ENCODE measurements around the gene MSMP. TPM values are rescaled to one million over a fixed set of nuclear protein-coding genes. Genes with fewer than 3 reads are reported as not detected.

The MSMP gene
- total RNA-seq, 6 donors from 2014 or later = 1.1 to 2.8 TPM; not detected in 4

DNA sequence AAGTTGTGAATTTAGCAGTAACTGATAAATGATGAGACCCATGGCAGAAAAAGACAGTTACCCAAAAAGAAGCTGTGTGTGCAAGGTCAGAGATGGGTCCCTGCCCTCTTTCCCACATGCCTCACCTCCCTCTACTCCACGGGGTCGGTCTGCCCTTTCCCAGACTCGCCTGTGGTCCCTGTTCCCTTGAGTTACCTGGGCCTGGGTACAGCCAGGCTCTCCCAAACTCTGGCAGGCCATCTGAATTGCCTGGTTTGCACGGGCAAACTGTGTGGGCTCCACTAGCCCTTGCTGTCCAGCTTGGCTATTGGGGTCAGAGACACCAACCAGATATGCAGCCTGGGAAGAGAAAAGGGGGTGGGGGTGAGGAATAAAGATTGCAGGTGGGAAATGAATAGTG is 45.9 kb downstream of the MSMP start:
- TF ChIP-seq POLR2A (IDR thresholded peaks at IDR 0.05) (no peak), POLR2AphosphoS5 (IDR thresholded peaks at IDR 0.05) (no peak), EP300 (IDR thresholded peaks at IDR 0.05) (no peak)
- TF ChIP-seq, protein P1, sequence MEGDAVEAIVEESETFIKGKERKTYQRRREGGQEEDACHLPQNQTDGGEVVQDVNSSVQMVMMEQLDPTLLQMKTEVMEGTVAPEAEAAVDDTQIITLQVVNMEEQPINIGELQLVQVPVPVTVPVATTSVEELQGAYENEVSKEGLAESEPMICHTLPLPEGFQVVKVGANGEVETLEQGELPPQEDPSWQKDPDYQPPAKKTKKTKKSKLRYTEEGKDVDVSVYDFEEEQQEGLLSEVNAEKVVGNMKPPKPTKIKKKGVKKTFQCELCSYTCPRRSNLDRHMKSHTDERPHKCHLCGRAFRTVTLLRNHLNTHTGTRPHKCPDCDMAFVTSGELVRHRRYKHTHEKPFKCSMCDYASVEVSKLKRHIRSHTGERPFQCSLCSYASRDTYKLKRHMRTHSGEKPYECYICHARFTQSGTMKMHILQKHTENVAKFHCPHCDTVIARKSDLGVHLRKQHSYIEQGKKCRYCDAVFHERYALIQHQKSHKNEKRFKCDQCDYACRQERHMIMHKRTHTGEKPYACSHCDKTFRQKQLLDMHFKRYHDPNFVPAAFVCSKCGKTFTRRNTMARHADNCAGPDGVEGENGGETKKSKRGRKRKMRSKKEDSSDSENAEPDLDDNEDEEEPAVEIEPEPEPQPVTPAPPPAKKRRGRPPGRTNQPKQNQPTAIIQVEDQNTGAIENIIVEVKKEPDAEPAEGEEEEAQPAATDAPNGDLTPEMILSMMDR (IDR thresholded peaks at IDR 0.05) = no peak
- ATAC-seq (ENCODE audit: low FRiP score in 2 of 2) (no peak), DNase-seq (no peak)
- Histone ChIP-seq H3K27me3 (no peaks in the 10 kb centered on the region), H3K4me1 (no peaks in the 10 kb centered on the region), H3K4me3 (no peak overlapping the region), H3K9me3 (no peaks in the 10 kb centered on the region), H3K36me3 (peaks cover 84 to 98% (median 96%) of the 10 kb centered on the region in 4 donors), H3K27ac (no peak overlapping the region)
- 93 to 98% methylated on average over 4 of the region's 4 CpGs for WGBS, 2 donors

DNA sequence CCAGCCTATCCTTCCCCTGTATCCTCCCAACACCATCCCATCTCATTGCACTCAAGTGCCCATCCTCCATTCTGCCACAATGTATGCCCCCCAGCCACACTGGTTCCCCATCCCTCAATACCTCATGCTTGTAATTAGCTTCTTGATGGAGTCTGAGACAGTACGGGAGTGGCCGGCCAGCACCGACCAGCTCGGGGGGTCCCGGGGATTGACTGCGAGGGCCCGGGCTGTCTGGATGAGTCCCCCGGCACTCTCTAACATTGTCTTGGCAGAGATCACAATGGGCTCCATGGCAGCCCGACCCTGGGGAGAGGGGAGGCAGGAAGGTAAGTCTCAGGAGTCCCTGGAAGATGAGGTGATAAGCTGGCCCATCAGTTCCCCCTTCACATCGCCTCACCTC is 47.1 kb downstream of the MSMP start:
- no peak overlapping the region for H3K4me3 ChIP-seq
- WGBS, 2 donors = 89 to 99% methylated on average over 4 to 10 of the region's 10 CpGs
- DNase-seq = peak in 1 of 2 donors; percentile 43
- H3K36me3 ChIP-seq = peaks cover 79 to 98% (median 96%) of the 10 kb centered on the region in 4 donors
- H3K9me3 ChIP-seq = no peaks in the 10 kb centered on the region
- TF ChIP-seq POLR2A (IDR thresholded peaks at IDR 0.05) (no peak), EP300 (IDR thresholded peaks at IDR 0.05) (no peak), POLR2AphosphoS5 (IDR thresholded peaks at IDR 0.05) (no peak)
- TF ChIP-seq, protein P1 (IDR thresholded peaks at IDR 0.05) = no peak
- no peaks in the 10 kb centered on the region for H3K4me1 ChIP-seq
- H3K27me3 ChIP-seq = no peaks in the 10 kb centered on the region
- no peak overlapping the region for H3K27ac ChIP-seq
- ATAC-seq (ENCODE audit: low FRiP score in 2 of 2) = no peak

DNA sequence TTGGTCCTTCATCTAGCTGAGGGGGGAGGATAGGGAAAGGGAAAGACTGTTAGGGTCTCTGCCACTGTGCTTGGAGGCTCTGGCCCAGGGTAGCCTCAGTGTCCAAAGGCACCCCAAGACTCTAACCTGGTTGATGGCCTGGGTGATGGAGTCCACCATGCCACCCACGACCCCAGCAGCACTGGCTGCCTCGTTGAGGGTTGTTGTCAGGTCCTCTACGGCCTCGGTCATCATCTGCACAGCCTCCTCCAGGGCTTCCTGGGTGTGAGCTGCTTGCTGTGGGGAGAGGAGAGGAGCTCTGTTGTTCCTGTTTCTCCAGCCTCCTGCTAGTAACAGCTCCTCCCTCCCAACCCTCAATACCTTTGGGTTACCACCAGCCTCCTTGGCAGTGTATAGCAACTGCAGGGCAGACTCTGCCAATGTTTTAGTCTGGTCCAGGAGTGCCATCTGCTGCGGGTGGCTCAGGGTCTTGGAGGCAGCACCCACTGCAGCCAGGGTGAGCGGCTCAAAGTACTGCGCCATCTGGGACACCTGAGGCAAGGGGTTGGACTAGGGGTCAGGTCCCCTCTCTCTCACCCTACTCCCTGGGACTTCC is 48.1 kb downstream of the MSMP start:
- peaks cover 81 to 98% (median 96%) of the 10 kb centered on the region in 4 donors for H3K36me3 ChIP-seq
- peak; percentile 36 to 41 for ATAC-seq (ENCODE audit: low FRiP score in 2 of 2)
- WGBS, 2 donors = 90 to 95% methylated on average over 4 to 7 of the region's 7 CpGs
- H3K9me3 ChIP-seq = no peaks in the 10 kb centered on the region
- no peaks in the 10 kb centered on the region for H3K27me3 ChIP-seq
- H3K4me1 ChIP-seq = no peaks in the 10 kb centered on the region
- DNase-seq = peak in 1 of 2 donors; percentile 41
- TF ChIP-seq POLR2AphosphoS5 (IDR thresholded peaks at IDR 0.05) = no peak
- TF ChIP-seq, protein P1 (IDR thresholded peaks at IDR 0.05) = no peak
- TF ChIP-seq EP300 (IDR thresholded peaks at IDR 0.05) = no peak
- no peak overlapping the region for H3K27ac ChIP-seq
- no peak overlapping the region for H3K4me3 ChIP-seq

DNA sequence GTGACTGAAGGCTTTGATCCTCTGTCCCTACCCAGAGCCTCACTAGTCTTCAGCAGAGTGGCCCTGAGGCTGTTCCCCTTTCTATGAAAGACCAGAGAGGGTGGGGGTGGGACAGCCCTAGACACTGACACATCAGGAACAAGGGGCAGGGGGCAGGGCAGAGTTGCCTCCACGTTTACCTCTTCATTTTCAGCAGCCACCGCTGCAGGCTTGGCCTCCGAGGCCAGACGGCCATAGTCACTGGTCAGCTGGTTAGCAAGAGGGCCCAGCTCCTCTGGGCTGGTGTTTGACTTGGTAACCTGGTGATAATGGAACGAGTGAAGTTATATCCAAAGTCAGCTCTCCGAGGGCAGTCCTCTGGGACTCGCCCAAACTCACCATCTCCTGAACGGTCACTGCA is 48.7 kb downstream of the MSMP start:
- TF ChIP-seq, protein P1 (IDR thresholded peaks at IDR 0.05) = no peak
- no peak for TF ChIP-seq EP300 (IDR thresholded peaks at IDR 0.05)
- ATAC-seq (ENCODE audit: low FRiP score in 2 of 2) (no peak), DNase-seq (peak in 1 of 2 donors; percentile 29)
- Histone ChIP-seq H3K4me3 (no peak overlapping the region), H3K4me1 (no peaks in the 10 kb centered on the region), H3K27ac (no peak overlapping the region), H3K36me3 (peaks cover 81 to 98% (median 96%) of the 10 kb centered on the region in 4 donors), H3K9me3 (no peaks in the 10 kb centered on the region), H3K27me3 (no peaks in the 10 kb centered on the region)
- 82 to 91% methylated on average over 5 to 7 of the region's 8 CpGs for WGBS, 2 donors
